ENCODE measurements around the gene DCTN4. TPM values are rescaled to one million over a fixed set of nuclear protein-coding genes. Genes with fewer than 3 reads are reported as not detected.
A peak's percentile ranks its signal among the peaks of the same experiment; 100 is the strongest.
"Not testable (repeated sequence)": the region's sequence is repeated elsewhere in the genome, so short reads cannot be mapped to it uniquely, and the experiment has no call there.

Gene DCTN4
- total RNA-seq, 4 donors from 2014 or later, result 48.5 to 59.7 (median 49.3) TPM

DNA sequence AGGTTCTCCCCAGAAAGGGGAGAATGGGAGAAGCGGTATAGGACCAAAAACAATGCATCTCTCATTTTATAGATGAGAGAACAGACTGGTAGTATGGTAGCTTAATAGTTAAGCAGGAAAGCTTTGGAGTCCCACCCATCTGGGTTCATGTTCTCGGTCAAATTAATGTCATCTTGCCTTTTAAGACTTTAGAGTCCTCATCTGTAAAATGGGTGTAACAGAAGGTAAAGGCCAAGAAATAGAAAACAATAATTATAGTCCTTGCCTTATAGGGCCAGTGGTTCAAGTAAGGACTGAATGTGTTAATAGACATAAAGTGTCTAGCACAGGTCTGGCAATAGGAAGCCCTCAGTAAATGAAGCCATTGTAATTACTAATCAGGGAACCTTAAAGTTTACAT is 36.1 kb upstream of the DCTN4 start:
- Histone ChIP-seq H3K27me3 (no peaks in the 10 kb centered on the region), H3K4me1 (peaks cover 9 to 21% (median 18%) of the 10 kb centered on the region in 4 donors), H3K4me3 (no peak overlapping the region), H3K27ac (replicated peaks in 1 of 4) (no peak overlapping the region), H3K36me3 (peaks cover 13 to 32% (median 24%) of the 10 kb centered on the region in 4 donors), H3K9me3 (no peaks in the 10 kb centered on the region)
- intact Hi-C loops (cut with DNase I), result no loop called here
- DNase-seq (ENCODE audit: extremely low spot score), result no peak
- TF ChIP-seq EP300 (IDR thresholded peaks at IDR 0.05) (no peak), POLR2A (IDR thresholded peaks at IDR 0.05; ENCODE audit: low read depth) (no peak), CTCF (IDR thresholded peaks at IDR 0.05) (no peak), POLR2AphosphoS5 (IDR thresholded peaks at IDR 0.05) (no peak)
- WGBS, result 83% methylated on average over 2 of the region's 2 CpGs

- DNase-seq (ENCODE audit: extremely low spot score); H3K9me3 ChIP-seq; H3K27me3 ChIP-seq; H3K4me3 ChIP-seq; intact Hi-C loops (cut with DNase I); H3K27ac ChIP-seq (replicated peaks in 1 of 4): not testable (repeated sequence)
- Histone ChIP-seq H3K36me3 (peaks cover 13 to 32% (median 22%) of the 10 kb centered on the region in 4 donors), H3K4me1 (peaks cover 22 to 35% (median 27%) of the 10 kb centered on the region in 4 donors)
- WGBS, result 85% methylated on average over 2 of the region's 2 CpGs
These were observed 34.6 kb upstream of the DCTN4 start for GRCh38 chr5:150793423-150793888.

DNA sequence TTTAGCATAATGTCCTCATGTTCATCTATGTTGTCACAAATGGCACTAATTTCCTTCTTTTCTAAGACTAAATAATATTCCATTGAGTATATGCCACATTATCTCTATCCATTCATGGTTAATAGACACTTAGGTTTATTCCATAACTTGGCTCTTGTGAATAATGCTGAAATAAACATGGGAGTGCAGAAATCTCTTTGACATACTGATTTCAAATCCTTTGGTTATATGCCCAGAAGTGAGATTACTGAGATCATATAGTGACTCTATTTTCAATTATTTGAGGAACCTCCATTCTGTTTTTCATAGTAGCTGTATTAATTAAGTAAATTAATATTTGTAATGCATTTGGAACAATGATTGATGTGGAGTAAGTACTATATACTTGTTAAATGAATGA is 32.7 kb upstream of the DCTN4 start:
- Histone ChIP-seq H3K36me3 (peaks cover 12 to 16% (median 14%) of the 10 kb centered on the region in 4 donors), H3K27me3 (no peaks in the 10 kb centered on the region), H3K27ac (replicated peaks in 1 of 4) (no peak overlapping the region), H3K9me3 (no peaks in the 10 kb centered on the region), H3K4me1 (peaks cover 28 to 47% (median 31%) of the 10 kb centered on the region in 4 donors), H3K4me3 (no peak overlapping the region)
- intact Hi-C loops (cut with DNase I), result no loop called here
- no peak for DNase-seq (ENCODE audit: extremely low spot score)
- TF ChIP-seq POLR2A (IDR thresholded peaks at IDR 0.05; ENCODE audit: low read depth), result no peak

- H3K4me1 ChIP-seq, result peaks cover 28 to 48% (median 31%) of the 10 kb centered on the region in 4 donors
- intact Hi-C loops (cut with DNase I), result loop anchor here (10.0 kb wide), 1 partner anchor 215 kb away; no protein-coding TSS in a partner anchor
- H3K36me3 ChIP-seq, result peaks cover 0 to 2% (median under 1%) of the 10 kb centered on the region in 4 donors
- peak overlapping the region; percentile 5 to 29 (median 20) for H3K27ac ChIP-seq (replicated peaks in 1 of 4)
- peak overlapping the region in 1 of 4 donors; percentile 7 for H3K4me3 ChIP-seq
- no peaks in the 10 kb centered on the region for H3K9me3 ChIP-seq
- WGBS, result 36% methylated on average over 7 of the region's 7 CpGs
- no peaks in the 10 kb centered on the region for H3K27me3 ChIP-seq
- no peak for DNase-seq (ENCODE audit: extremely low spot score)
- TF ChIP-seq POLR2AphosphoS5 (IDR thresholded peaks at IDR 0.05) (peak in 1 of 2 donors; percentile 17), POLR2A (IDR thresholded peaks at IDR 0.05; ENCODE audit: low read depth) (no peak)
These were observed 31.3 kb upstream of the DCTN4 start for GRCh38 chr5:150789943-150790611.

- H3K27ac ChIP-seq (replicated peaks in 1 of 4), result peak overlapping the region in 2 of 4 donors; percentile 19 to 29
- no peak overlapping the region for H3K4me3 ChIP-seq
- H3K36me3 ChIP-seq, result no peaks in the 10 kb centered on the region
- WGBS, result 78% methylated on average over 6 of the region's 6 CpGs
- no peak for TF ChIP-seq EP300 (IDR thresholded peaks at IDR 0.05)
- H3K27me3 ChIP-seq, result no peaks in the 10 kb centered on the region
- H3K9me3 ChIP-seq, result no peaks in the 10 kb centered on the region
- intact Hi-C loops (cut with DNase I), result loop anchor here (10.0 kb wide), 1 partner anchor 215 kb away; no protein-coding TSS in a partner anchor
- H3K4me1 ChIP-seq, result peaks cover 28 to 55% (median 34%) of the 10 kb centered on the region in 4 donors
- no peak for DNase-seq (ENCODE audit: extremely low spot score)
These were observed 30.6 kb upstream of the DCTN4 start for GRCh38 chr5:150789450-150789849.

- peaks cover 33 to 59% (median 38%) of the 10 kb centered on the region in 4 donors for H3K4me1 ChIP-seq
- H3K27me3 ChIP-seq, result no peaks in the 10 kb centered on the region
- H3K4me3 ChIP-seq, result no peak overlapping the region
- intact Hi-C loops (cut with DNase I), result loop anchor here (10.0 kb wide), 1 partner anchor 216 kb away; no protein-coding TSS in a partner anchor
- no peak for TF ChIP-seq POLR2A (IDR thresholded peaks at IDR 0.05; ENCODE audit: low read depth)
- no peak for TF ChIP-seq EP300 (IDR thresholded peaks at IDR 0.05)
- no peak for TF ChIP-seq CTCF (IDR thresholded peaks at IDR 0.05)
- TF ChIP-seq POLR2AphosphoS5 (IDR thresholded peaks at IDR 0.05), result no peak
- no peaks in the 10 kb centered on the region for H3K9me3 ChIP-seq
- no peak overlapping the region for H3K27ac ChIP-seq (replicated peaks in 1 of 4)
- no peak for DNase-seq (ENCODE audit: extremely low spot score)
- no peaks in the 10 kb centered on the region for H3K36me3 ChIP-seq
These were observed 30.2 kb upstream of the DCTN4 start for GRCh38 chr5:150788977-150789376.
